Measurements from ENCODE around the gene RERG.
A peak's percentile ranks its signal among the peaks of the same experiment; 100 is the strongest.

GRCh38 chr12:15227004-15227679 lies 5.9 kb upstream of the RERG start:
- peak; percentile 73 to 84 for TF ChIP-seq CTCF (conservative IDR thresholded peaks at IDR 0.05; ENCODE audit: low read depth in 2 of 2)
- no peak for TF ChIP-seq REST (IDR thresholded peaks at IDR 0.05; ENCODE audit: unreplicated experiment)
- no peak for TF ChIP-seq EZH2 (IDR thresholded peaks at IDR 0.05; ENCODE audit: low read depth, unreplicated experiment)
- TF ChIP-seq JUNB (IDR thresholded peaks at IDR 0.05; ENCODE audit: unreplicated experiment), result no peak
- TF ChIP-seq EZH2phosphoT487 (IDR thresholded peaks at IDR 0.05; ENCODE audit: unreplicated experiment), result no peak
- no peak for TF ChIP-seq CREB1 (CRISPR knock-in tag; IDR thresholded peaks at IDR 0.05; ENCODE audit: low read depth)
- no peak for TF ChIP-seq POLR2AphosphoS5 (IDR thresholded peaks at IDR 0.05; ENCODE audit: low read depth)
- TF ChIP-seq STAT1 (IDR thresholded peaks at IDR 0.05; ENCODE audit: unreplicated experiment), result no peak
- TF ChIP-seq ETS1 (IDR thresholded peaks at IDR 0.05), result no peak
- TF ChIP-seq ZNF331 (CRISPR knock-in tag; IDR thresholded peaks at IDR 0.05; ENCODE audit: low read depth), result no peak
- TF ChIP-seq ZNF114 (CRISPR knock-in tag; IDR thresholded peaks at IDR 0.05), result no peak
